ENCODE measurements around the gene PAK3.

DNA sequence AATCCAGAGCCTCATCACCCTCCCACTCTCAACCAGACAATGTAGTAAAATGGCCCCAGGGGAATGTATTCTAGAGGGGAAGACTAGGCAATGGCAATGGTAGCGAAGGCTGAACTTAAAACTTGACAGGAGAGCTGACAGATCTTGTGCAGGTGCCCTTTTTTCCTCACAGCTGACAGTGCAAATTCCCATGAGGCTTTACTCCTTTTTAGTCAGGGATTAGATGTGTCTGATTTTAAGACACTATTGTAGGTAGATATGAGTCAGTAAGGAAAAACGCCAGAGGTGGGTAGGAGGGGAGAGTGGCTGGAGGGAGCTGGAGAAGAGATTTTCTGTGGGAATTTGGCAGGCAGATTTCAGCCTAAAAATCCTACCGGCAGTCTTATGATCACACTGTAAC, 163.6 kb downstream of the PAK3 start:
- TF ChIP-seq, protein P1, sequence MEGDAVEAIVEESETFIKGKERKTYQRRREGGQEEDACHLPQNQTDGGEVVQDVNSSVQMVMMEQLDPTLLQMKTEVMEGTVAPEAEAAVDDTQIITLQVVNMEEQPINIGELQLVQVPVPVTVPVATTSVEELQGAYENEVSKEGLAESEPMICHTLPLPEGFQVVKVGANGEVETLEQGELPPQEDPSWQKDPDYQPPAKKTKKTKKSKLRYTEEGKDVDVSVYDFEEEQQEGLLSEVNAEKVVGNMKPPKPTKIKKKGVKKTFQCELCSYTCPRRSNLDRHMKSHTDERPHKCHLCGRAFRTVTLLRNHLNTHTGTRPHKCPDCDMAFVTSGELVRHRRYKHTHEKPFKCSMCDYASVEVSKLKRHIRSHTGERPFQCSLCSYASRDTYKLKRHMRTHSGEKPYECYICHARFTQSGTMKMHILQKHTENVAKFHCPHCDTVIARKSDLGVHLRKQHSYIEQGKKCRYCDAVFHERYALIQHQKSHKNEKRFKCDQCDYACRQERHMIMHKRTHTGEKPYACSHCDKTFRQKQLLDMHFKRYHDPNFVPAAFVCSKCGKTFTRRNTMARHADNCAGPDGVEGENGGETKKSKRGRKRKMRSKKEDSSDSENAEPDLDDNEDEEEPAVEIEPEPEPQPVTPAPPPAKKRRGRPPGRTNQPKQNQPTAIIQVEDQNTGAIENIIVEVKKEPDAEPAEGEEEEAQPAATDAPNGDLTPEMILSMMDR (IDR thresholded peaks at IDR 0.05; ENCODE audit: low read depth, low read length, poor library complexity, severe bottlenecking), result no peak
- no peak for TF ChIP-seq EZH2phosphoT487 (IDR thresholded peaks at IDR 0.05; ENCODE audit: borderline replicate concordance, low read length)

Data from DOHH2 (cell line).